AML-193 (cell line): Measurements from ENCODE around the gene PAH.
"Not testable (repeated sequence)": the region's sequence is repeated elsewhere in the genome, so short reads cannot be mapped to it uniquely, and the experiment has no call there.

Experiments used
- DNase-seq, 2 experiments: peaks; one replicate each; lab custom pipeline; 2025; lab: John Stamatoyannopoulos, UW

PAH gene

DNA sequence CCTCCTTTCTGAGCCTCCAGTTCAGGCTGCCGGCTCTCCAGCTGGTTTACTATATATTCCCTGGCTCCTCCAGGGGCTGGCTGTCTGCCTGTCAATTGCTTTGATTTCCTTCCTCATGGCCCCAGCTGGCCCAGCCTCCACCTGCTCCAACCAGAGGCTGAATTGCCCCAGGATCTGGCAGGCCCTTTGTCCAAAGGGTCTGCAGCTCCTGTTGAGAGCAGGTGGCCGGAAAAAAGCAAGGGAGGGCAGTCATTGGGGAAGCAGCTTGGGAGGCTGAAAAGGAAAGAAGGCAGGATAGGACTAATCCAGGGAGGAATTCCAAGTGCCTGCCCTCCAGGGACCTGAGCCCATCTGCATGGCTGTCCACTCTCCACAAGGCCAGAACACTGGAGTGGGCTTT lies 25.3 kb downstream of the PAH start:
- DNase-seq = no peak

DNA sequence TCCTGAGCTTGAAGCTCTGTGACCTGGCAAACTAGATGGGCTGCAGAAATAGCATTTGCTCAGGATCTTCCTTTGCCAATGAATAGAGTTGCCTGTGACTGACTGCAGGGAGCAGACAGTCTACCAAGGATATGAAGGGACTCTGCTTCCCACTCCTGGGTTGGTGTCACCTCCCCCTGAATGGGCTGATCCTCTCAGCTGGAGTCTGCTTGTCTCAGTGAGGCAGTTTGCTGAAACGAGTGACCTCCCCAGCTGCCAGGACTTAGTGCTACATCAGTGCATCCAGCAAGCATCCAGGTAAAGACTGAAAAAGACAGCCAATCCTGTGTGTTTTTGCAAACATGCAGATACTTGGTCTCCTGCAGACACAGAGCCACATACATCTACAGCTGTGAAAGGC lies 28.5 kb downstream of the PAH start:
- DNase-seq = no peak

DNA sequence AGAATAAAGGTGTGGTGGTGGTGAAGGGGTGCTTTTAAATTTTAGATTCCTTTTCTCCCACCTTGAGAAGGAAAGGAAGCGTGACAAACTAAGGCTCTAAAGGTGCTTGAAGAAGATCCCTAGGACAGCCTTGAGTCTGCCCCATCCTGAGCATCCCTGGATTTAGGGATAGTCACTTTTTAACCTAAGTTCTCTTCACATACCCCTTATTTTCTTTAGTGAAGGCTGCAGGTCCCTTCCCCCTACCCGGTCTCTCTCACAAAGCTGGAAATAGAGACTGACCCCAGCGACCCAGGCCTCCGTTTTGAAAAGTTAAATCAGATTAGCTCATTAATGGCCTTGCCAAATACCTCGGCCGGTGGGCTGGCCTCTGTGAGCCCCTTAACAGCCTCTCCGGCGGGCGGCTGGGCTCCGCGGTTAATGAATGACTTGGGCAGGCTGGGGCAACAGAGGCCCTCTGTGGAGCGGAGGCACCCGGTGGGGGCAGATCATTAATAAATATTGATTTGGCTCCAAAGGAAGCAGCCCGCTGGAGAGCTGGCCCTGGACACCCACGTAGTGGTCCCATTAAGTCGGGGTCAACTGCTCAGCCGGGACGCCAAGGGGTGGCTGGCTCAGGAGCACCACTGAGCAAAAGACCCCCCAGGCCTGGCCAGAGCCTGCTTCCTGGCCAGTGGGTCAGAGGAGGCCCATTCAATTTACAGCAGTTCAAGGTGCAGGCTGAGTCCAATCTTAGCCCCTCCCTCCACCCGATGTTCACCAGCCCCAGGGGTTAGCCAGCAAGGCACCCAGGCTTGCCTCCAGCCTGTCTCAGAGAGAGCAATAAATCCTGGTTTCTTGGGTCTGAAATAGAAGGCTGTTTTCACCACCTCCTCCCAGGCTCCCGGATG lies 31.8 kb downstream of the PAH start:
- DNase-seq = no peak

DNA sequence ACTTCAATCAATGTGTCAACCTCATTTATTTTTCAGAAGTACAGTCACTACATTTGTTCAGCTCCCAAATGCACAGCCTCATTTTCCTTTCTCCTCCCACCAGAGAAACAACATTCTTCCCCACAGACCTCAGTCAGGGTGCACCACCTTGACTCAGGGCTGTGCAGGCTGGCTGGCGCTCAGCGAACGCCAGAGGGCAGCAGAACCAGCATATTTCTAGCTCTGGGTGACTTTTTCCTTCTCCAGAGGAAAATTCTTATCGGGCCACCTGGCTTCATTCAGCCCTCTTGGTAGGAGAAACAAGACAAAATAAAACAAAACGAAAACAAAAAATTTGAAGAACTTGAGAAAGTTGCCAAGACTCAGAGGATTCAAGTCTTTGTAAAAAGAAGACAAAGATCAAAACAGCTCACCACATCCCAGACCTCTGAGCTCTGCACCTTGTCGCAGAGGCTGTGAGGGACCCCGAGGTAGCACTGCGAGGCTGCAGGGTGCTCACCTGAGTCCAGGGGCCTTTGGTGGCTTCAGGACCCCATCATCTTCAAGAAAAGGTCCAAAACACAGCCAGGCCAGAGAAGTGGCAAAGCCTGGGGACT lies 33.7 kb downstream of the PAH start:
- DNase-seq = peak in 1 of 2 experiments; percentile 3

DNA sequence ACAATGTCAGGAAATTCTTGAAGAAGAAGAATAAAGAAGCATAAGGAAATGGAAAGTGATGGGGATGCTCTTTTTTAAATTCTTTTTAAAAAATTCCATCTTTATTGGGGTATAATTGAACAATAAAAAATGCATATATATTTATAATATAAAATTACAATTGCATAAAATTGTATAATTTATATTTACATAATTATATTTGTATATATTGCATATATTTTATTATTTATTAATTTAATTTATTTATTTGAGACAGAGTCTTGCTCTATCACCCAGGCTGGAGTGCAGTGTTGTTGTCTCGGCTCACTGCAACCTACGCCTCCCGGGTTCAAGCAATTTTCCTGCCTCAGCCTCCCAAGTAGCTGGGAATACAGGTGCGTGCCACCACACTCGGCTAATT lies 36.3 kb downstream of the PAH start:
- DNase-seq = no peak

DNA sequence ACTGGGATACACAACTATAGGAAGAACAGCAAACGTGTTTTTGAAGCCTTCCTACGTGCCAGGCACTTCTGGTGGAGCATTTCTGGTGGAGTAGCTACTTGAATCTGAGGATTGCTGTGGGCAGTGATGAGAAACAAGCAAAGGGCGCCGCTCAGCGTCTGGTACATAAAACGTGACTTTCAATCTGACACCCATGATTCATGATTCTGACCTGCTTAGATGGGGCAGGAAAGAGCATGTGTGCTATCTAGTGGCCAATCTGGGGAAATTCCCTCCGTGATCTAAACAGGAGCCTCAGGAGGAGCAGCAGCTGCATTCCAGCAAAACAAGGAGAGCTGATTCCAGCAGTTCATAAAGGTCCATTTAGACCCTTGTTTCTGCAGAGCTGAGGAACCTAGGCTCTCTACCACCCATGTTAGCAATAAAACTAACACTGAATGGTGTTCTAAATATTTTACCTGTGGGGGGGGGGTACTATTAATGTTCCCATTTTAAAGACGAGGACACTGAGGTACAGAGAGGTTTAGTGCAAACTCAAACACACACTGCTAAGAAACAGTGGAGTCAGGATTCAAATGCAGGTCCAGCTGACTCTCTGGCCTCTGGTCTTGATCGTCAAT lies 37.8 kb downstream of the PAH start:
- peak; percentile 48 to 51 for DNase-seq

DNA sequence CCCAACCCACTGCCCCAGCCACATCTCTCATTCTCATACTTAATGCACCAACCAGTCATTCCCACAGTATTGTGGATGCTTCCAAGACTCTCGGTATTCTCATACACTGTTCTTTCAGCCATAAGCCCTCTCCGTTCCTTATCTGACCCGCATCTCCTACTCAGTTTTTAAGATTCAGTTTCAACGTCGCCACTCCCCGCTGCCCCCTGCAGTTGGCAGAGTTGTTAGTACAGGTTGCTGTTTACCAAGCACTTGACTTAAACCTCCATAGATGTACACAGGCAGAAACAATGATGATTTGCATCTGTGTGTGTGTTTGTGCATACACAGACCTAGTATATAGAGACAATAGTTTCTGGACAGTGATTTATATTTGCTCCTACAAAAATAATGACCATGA lies 40.2 kb downstream of the PAH start:
- DNase-seq = no peak

DNA sequence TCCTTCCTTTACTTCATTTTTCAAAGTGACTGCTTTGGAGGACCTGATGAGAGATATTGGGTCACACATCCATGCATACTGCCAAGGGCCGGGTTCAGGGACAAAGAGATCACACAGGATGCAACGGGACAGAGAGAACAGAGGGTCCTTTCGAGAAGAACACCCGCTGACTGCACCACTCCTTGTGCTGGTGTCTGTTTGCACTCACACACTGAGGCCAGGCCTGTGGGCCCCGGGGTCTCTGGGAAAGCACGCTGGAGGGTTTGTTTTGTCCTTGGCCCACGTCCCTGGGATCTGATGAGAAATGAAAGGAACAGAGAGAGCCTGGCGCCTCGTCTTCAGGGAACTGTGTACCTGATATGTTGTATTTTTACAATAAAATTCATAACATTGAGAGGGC lies 42.2 kb downstream of the PAH start:
- no peak for DNase-seq

DNA sequence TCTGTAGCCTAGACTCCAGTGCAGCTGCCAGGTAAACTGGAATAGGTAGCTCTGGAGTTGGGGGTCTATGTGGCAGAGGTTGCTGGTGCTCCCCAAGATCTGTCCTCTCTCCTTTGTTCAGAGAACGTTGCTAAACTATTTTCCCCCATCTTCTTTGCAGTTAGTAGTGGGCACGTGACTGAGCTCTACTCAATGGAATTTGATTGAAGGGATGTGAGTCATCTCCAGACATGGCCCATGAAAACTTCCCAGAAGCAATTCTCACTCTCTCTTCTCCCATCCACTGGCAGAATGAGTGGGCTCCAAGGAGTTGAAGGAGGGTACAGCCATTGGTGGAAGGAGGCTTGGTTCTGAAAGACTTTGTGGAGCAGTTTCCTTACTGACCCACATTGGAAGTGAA lies 44.0 kb downstream of the PAH start:
- no peak for DNase-seq

DNA sequence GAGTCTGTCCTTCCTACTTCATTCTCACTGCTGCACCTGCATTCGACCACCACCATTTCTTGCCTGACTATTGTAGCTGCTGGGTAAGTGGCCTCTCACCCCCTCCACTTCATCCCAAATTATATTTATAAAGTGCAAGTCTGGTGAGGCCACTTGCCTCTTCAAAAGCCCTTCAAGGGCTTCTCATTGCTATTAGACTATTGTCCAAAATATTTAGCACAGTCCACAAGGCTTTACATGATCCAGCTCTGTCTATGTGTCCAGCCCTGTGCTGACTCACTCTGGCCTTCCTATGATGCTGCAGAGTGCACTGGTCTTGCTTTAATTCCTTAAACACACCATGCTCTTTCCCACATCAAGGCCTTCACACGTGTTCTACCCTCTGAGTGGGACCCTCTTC lies 46.0 kb downstream of the PAH start:
- no peak for DNase-seq

DNA sequence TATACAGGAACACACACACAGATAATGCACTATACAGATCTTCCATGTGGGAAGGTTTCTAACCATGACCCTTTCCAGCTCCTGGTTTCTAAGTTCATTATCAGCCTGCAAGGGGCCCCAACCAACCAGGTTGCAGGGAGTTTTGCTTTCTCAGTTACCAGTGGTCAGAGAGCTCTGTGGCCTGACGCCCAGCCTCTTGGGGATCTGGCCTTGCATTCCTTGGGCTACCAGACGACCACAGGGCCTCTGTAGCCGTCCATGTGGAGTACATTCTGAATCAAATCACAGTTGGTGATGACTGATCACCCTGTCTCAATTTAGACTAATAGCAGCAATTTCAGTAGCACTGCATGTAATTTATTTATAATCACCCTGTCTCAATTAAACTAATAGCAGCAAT lies 47.5 kb downstream of the PAH start:
- DNase-seq = no peak

DNA sequence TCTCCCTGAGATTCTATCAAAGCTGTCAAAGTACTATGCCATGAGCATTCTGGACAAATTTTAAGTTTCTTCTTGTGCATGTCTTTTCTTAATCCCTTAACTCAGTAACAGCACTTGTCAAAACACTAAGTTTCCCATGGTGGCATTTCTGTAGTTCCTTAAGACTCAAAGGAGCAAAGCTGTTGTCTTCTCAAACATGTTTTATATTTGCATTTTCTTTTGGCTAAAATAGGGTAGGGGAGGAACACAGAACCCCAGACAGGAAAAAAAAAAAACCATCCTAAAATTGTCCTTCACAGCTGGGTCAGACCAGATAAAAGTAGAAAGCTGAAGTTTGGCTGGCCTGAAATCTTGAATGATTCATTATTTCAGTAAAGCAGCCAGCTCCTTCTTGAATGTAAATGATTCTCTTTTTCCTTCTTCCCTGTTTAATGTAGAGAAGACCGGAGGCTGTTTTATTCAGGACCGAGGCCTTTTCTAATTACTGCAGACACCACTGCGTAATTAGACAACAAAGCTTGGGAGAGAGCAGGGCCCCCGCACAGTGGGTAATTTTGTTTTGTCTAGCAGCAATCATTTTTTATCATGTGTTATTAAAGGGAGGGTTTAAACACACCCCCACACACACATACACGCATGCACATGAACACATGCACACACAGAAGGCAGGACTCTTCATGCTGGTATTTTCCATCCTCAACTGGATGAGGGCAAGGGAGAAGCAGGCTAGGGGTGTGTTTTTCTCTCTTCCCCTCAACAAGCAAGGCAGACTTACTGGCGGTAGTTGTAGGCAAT lies 51.0 kb downstream of the PAH start:
- DNase-seq = no peak

DNA sequence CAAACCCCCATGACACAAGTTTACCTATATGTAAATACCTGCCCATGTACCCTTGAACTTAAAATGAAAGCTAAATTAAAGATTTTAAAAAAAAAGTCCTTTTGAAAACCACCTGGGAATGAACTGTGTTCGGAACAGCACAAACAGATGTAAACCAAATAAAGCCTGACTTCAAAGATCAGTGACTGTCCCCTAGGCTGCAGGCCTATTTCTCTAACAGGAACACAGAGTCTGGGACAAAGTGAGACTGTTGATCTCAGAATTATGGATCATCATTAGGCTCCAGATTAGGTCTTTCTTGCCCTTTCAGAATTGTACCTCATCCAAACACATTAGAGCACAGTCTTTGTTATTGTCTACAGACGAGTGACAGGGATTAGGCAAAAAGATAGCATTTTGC lies 54.6 kb downstream of the PAH start:
- DNase-seq = no peak

DNA sequence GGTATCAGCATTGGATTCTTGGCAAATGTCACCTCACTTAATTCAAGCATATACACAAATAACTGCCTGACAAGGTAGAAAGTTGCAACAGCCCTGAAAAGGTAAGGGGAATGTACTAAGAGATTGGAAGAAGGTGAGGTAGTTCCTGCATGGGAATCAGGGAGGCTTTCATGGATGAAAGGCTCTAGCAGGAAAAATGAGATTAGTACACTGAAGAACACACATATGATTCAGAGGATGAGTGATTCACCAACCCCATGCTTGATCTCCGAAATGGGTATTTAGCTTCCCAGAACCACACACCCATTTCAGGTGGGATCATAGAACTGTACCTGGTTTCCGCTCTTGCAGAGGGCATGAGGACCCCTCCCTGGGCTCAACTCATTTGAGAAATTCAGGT lies 65.8 kb downstream of the PAH start:
- DNase-seq = no peak

DNA sequence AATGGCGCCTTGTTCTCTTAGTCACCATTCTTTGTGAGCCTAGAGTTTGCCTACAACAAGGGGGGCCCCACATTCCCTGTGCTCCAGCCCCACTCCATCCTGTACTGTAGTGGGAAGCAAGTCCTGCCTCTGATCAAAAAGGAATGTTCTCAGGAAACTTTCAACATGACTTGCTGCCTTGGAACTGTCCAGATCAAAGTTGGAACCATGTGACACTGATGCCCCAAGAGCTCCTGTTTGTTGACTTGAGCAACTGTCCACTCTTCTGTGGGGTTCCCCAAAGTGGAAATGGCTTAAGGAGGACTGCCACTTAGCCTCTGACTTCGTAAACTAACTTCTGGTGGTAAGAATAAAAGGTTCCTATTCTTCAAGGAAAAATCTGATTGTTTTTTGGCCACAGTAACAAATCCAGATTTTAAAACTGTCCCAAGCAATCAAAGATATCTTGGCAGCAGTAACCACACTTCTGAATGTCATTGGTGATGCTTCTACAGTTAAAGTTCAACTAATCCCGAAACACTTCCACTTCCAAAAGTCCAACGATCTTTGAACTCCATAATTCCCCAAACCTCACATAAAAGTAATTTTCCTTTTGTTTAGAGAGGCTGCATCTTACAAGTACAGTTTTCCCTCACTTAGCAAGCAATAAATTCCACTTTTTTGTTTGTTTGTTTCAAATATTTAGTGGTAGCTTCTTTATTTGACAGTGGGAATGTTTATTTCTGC lies 67.2 kb downstream of the PAH start:
- DNase-seq = no peak

DNA sequence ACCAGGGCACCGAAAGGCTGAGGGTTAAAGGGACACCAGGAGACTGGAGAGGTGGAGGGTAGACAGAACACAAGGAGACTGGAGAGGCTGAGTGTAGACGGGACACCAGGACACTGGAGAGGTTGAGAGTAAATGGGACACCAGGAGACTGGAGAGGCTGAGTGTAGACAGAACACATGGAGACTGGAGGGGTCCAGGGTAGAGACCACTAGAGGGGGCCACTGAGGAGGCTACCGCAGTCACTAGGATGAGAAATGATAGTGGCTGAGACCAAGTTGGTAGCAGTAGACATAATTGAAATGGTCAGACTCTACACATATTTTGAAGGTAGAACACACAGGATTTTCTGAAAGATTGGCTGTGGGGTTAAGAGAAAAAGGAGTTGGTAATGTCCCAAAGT lies 68.2 kb downstream of the PAH start:
- DNase-seq = no peak

DNA sequence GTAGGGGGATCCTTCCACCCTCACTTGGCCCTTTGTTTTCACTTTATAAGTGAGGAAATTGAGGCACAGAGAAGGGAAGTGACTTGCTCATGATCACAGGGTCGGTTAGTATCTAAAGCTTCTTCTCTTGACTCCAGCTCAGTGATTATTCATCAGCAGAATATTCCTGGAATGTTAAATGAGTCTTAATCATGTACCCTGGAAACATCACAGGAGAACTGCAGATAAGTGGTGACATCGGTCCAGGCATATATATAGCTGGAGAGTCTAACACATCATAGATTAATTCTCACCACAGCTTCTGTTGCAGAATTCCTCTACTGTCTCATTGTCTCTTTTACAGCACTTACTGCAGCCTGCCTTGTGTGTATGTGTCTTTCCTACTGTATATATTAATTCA lies 69.9 kb downstream of the PAH start:
- DNase-seq = no peak

DNA sequence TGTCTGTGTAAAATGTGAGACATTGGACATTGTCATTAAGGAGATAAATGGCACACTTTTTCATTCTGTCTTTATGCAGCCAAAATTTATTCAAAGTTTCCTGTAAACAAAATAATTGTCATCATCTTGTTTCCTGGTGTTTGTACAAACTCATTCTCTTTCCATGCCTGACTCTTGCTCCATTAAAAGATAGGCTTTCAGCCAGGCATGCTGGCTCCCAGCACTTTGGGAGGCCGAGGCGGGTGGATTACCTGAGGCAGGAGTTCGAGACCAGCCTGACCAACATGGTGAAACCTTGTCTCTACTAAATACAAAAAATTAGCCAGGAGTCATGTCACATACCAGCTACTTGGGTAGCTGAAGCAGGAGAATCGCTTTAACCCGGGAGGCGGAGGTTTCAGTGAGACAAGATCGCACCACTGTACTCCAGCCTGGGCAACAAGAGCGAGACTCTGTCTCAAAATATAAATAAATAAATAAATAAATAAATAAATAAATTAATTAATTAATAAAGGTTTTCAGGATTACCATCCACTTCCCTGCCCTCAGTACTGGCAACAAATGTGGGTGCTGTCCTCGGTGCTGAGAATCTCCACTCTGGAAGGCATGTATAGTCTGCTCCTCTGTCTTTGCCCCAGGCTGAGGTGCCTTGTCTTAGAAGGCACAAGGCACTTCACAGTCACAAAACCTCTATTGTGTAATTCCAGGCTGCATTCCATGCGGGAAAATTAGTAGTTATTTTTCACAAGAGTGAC lies 83.2 kb downstream of the PAH start:
- peak in 1 of 2 experiments; percentile 2 for DNase-seq

DNA sequence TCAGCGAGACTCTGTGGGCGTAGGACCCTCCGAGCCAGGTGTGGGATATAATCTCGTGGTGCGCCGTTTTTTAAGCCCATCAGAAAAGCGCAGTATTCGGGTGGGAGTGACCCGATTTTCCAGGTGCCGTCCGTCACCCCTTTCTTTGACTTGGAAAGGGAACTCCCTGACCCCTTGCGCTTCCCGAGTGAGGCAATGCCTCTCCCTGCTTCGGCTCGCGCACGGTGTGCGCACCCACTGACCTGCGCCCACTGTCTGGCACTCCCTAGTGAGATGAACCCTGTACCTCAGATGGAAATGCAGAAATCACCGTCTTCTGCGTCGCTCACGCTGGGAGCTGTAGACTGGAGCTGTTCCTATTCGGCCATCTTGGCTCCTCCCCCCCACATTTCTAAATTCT lies 84.2 kb downstream of the PAH start:
- DNase-seq = not testable (repeated sequence)

DNA sequence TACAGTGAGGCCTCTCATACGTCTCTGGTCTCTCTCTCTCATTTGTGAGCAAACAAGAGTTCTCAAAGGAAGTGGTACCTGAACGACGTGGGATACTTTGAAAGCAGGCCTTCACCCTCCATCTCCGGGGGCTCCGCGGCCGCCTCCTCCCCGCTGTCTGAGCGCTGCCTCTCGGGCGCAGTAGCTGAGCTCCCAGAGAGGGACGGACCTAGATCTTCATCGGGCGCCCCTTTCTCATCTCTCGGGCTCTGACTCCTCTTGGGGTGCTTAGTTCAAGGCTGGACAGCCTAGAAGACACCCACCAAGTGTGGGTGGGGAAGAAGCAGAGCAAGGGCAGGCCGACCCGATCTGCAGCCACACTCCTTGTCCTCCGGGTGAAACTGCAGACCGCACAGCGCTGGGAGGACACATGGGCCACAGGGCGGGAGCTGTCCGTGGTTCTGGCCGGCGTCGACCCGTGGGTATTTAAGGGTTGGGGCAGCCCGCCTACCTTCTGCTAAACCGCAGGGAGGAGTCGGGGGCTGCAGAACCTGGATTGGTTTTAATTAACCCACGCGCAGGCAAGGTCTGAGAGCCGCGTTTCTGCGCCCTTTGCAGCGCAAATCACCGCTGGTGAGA lies 92.7 kb downstream of the PAH start:
- no peak for DNase-seq

DNA sequence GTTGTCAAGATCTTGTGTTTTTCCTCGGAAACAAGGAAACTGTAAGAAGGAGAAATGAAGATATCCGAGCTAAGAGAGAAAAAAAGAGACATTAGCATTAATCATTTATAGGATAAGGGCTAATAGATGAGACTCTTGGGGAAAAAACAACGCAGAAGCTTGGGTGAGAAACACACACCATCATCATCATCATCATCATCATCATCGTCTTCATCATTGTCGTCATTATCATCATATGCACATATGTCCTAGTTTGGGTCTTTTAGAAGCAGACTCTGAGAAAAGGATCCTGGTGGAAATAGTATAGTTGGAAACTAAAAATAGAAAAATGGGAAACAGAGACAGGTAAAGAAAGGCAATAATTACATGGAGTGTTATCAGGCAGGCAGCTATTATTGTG lies 95.9 kb downstream of the PAH start:
- no peak for DNase-seq
